Skeletal muscle tissue (tissue), 4 donors: ENCODE results near the gene PEX14. TPM values are rescaled to one million over a fixed set of nuclear protein-coding genes. Genes with fewer than 3 reads are reported as not detected.

ENCODE experiments used
- H3K27ac ChIP-seq: one replicate; pipeline ENCODE4 v1.7.0; 2013; ENCODE audit warnings: mild to moderate bottlenecking, low read depth, low read length, inconsistent platforms
- H3K27me3 ChIP-seq, 3 donors: one replicate each; pipeline ENCODE4 v1.7.0; 2013; ENCODE audit warnings: low read length in 3 of 3; ENCODE audit not compliant: control insufficient read depth in 3 of 3, insufficient read depth in 3 of 3
- H3K36me3 ChIP-seq, 3 donors: one replicate each; pipeline ENCODE4 v1.7.0; 2013; ENCODE audit warnings: low read length in 3 of 3; ENCODE audit not compliant: control insufficient read depth in 3 of 3, insufficient read depth in 3 of 3
- H3K4me1 ChIP-seq, 3 donors: one replicate each; pipeline ENCODE4 v1.7.0; 2013; ENCODE audit warnings: low read length in 3 of 3, mild to moderate bottlenecking in 3 of 3; ENCODE audit not compliant: control insufficient read depth in 3 of 3, insufficient read depth in 3 of 3
- H3K4me3 ChIP-seq, 3 donors: one replicate each; pipeline ENCODE4 v1.7.0; 2013; ENCODE audit warnings: low read length in 3 of 3
- H3K9ac ChIP-seq, 3 donors: one replicate each; pipeline ENCODE4 v1.7.0; 2013; ENCODE audit warnings: low read length in 3 of 3, mild to moderate bottlenecking in 3 of 3, moderate library complexity in 2 of 3, low read depth in 1 of 3
- H3K9me3 ChIP-seq, 3 donors: one replicate each; pipeline ENCODE4 v1.7.0; 2013; ENCODE audit warnings: low read length in 3 of 3; ENCODE audit not compliant: control insufficient read depth in 3 of 3
- total RNA-seq: library from RNA; depleted of rRNA; stranded (reverse); fragments of >200 nt; gene quantifications from one replicate; pipeline ENCODE4 v1.2.3, GENCODE V29; 2014
- donor health status: Osteomylitis.

The PEX14 gene
- total RNA-seq, 1 donor from 2014 or later = 7.3 TPM

DNA sequence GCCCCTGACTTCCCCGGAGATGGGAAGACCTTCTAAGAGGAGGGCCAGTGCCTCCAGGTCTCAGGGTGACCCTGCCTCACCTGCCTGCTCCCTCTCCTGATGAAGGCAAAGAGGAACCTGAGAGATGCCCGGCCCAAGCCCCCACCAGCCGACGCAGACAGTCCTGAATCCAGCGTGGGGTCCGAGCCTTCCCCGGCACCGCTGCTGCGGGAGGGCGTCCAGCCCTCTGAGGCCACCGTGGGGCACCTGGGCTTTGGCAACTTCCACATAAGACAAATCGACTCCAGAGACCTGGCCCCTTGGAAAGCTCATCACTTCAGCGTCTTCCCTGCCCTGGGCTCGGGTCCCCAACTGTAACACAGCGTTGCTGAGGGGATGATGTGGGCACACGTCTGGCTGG is 199.5 kb downstream of the PEX14 start:
- Histone ChIP-seq H3K27ac (no peak overlapping the region), H3K4me1 (peaks cover 7 to 73% (median 45%) of the 10 kb centered on the region in 3 donors), H3K4me3 (no peak overlapping the region)

DNA sequence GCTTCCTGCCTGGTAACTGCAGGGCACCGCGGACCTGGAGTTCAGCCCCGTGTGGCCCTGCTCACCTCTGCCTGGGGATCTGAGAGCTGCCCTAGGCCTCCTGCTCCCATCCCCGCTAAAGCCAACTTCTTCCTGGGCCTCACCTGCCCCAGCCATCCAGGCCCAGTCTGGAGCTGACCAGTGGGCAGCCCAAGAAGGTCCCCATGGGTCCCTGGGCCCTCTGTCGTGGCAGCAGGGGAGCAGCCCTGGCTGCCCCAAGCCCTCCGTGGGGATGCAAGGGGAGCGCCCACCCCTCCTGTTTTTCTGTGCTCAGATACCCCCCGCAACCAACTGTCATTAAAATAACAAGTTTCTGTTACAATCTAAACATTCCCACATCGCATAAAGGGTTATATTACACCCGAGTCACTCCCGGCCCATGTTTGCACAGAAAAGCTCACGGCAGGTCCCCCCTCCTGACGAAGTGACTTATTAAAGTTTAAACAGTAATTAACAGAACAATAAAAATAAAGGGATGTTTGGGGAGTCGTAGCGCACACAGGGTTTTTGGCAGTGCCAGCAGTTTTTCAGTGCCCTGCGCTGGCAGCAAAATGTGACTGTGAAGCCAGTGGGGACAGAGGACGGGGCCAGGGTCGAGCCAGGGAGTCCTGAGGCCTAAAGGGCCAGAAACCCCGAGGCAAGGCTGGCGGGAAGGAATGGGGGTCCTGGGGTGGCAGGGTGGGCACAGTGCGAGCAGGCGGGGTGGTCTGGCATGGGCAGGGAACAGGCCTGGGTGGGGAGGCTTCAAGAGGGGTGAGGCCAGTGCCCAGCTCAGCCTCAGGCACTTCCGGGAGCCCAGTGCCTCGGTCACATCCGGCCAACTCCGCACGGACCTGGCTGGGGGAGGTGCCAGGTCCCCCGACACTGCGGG is 200.2 kb downstream of the PEX14 start:
- Histone ChIP-seq H3K27ac (no peak overlapping the region), H3K27me3 (peaks cover 0 to 3% (median 0%) of the 10 kb centered on the region in 3 donors), H3K4me1 (peaks cover 10 to 75% (median 48%) of the 10 kb centered on the region in 3 donors), H3K9me3 (no peaks in the 10 kb centered on the region), H3K4me3 (no peak overlapping the region), H3K36me3 (no peaks in the 10 kb centered on the region), H3K9ac (peak overlapping the region in 1 of 3 donors; percentile 6)

More for the DNA sequence above, 199.5 kb downstream of the PEX14 start:
- Histone ChIP-seq H3K27me3 (peaks cover 0 to 4% (median 0%) of the 10 kb centered on the region in 3 donors), H3K36me3 (no peaks in the 10 kb centered on the region), H3K9me3 (no peaks in the 10 kb centered on the region), H3K9ac (peak overlapping the region in 2 of 3 donors; percentile 6 to 16)

DNA sequence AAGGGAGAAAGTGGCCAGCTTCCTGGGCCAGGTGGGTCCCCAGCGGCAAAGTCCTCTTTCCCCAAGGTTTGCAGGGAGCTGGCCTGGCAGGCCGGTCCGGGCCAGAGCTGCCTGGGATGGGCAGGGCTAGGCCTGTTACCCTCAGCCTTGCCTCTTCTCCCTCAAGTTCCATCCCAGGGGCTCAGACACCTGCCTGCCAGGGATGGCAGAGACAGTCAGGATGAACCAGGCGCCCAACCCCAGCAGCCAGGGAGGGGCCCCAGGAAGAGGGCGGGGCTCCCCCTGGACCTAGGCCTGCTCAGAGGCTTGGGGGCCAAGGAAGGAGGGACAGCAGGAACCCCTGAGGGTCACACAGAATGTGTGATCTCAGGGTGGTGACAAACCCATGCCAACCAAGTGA is 201.1 kb downstream of the PEX14 start:
- Histone ChIP-seq H3K4me1 (peaks cover 10 to 75% (median 49%) of the 10 kb centered on the region in 3 donors), H3K36me3 (no peaks in the 10 kb centered on the region), H3K4me3 (no peak overlapping the region), H3K27me3 (no peaks in the 10 kb centered on the region), H3K9ac (no peak overlapping the region), H3K27ac (no peak overlapping the region), H3K9me3 (no peaks in the 10 kb centered on the region)

DNA sequence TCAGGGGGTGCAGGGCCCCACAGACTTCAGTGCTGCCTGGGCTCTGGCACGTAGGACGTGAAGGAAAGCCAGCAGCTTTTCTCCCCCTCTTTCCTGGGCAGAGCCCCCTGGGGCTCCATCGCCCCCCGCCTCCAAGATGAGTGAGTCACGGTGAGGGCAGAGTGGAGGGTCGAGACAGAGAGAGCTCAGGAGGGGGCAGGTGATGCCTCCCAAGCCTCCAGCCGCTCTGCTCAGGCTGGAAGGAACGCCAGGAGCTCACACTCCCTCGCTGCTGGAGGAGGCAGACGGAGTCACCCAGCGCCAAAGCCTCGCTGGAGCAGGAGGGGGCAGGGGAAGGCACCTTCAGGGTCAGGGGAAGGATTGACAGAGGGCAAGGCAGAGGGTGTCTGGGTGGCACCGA is 202.2 kb downstream of the PEX14 start:
- Histone ChIP-seq H3K36me3 (no peaks in the 10 kb centered on the region), H3K9ac (peak overlapping the region in 2 of 3 donors; percentile 20 to 33), H3K4me3 (no peak overlapping the region), H3K27ac (no peak overlapping the region), H3K4me1 (peaks cover 10 to 76% (median 53%) of the 10 kb centered on the region in 3 donors), H3K27me3 (no peaks in the 10 kb centered on the region), H3K9me3 (no peaks in the 10 kb centered on the region)

DNA sequence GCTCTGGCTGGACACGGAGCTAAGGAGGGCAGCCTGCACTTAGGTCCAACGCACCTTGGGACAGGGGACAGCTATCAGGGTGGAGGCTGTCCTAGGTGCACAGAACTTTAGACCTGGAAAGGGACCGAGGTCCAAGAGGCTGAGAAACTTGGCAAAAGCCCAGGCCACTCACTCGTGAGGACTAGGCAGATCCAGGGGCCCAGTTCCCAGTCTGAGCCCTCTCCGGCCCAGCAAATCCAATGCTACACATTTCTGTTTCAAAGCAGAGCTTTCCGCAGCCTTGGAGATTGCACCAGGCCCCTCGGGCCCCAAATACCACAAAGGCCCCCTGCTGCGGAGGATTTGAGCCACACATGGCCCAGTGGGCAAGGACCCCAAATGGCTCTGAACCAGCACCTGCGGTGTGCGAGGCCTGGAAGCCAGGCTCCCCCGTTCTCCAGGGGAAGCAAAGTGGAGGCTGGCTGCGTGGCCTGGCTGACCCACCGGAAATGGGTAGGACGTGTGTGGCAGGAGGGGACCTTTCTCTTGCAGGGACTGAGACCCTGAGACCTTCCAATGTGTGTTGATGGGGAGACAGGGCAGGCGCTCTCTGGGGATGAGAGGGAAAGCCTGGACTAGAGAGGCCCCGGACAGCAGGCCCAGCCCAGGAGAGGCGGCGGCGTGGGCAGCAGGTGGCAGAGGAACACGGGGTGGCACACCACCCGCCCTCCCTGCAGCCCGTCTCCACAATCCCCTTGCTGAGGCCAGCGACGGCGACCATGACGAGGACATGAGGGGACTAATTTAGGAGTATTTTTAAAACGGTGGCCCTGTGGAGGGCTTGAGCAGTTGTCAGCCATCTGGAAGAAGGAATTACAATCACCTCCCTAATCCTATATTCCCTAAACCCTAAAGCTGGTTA is 203.0 kb downstream of the PEX14 start:
- H3K27me3 ChIP-seq = no peaks in the 10 kb centered on the region
- peaks cover 17 to 84% (median 61%) of the 10 kb centered on the region in 3 donors for H3K4me1 ChIP-seq
- H3K9me3 ChIP-seq = no peaks in the 10 kb centered on the region
- no peak overlapping the region for H3K4me3 ChIP-seq
- H3K27ac ChIP-seq = no peak overlapping the region
- peak overlapping the region; percentile 20 to 62 (median 45) for H3K9ac ChIP-seq
- no peaks in the 10 kb centered on the region for H3K36me3 ChIP-seq

DNA sequence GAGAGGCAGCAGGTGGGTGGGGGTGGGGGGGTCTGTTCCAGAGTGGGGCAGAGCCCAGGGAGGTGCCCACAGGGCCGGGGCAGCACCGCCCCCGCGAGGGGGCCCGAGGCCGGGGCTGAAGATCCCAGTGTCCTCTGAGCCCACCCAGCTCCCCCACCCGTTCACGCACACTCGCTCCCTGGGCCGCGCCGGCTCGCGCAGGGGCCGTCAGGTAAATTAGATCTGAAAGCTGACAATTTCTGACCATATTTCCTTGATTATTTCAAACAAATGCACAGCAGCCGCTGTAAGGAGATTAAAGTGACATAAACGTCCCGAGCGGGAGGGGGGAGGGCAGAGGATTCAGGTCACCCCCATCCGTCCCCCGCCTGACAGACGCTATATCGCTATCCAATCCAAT is 203.7 kb downstream of the PEX14 start:
- no peaks in the 10 kb centered on the region for H3K27me3 ChIP-seq
- peaks cover 23 to 90% (median 66%) of the 10 kb centered on the region in 3 donors for H3K4me1 ChIP-seq
- H3K27ac ChIP-seq = no peak overlapping the region

DNA sequence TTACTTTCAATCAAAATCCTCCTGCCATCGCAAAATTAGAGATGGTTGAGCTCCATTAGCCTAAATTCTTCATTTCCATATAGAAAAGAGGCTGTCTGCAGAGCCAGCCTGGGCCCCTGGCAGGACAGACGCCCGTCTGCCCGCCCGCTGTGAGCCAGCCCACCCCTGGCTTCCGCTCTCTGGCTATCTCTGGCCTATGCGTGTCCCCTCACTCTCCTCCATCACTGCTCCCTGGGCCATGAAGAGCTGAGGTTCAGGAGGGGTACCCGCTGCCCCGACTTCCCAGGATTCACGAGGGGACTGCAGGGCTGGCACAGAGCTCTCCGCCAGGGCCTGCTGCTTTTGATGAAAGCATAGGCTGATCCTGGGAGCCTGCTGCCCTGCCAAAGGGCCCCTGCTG is 204.1 kb downstream of the PEX14 start:
- Histone ChIP-seq H3K27me3 (no peaks in the 10 kb centered on the region), H3K9ac (peak overlapping the region in 1 of 3 donors; percentile 45), H3K4me3 (no peak overlapping the region), H3K9me3 (no peaks in the 10 kb centered on the region), H3K36me3 (no peaks in the 10 kb centered on the region), H3K4me1 (peaks cover 27 to 90% (median 68%) of the 10 kb centered on the region in 3 donors), H3K27ac (no peak overlapping the region)

More for the DNA sequence above, 203.7 kb downstream of the PEX14 start:
- Histone ChIP-seq H3K36me3 (no peaks in the 10 kb centered on the region), H3K9ac (peak overlapping the region in 1 of 3 donors; percentile 62), H3K9me3 (no peaks in the 10 kb centered on the region), H3K4me3 (no peak overlapping the region)

DNA sequence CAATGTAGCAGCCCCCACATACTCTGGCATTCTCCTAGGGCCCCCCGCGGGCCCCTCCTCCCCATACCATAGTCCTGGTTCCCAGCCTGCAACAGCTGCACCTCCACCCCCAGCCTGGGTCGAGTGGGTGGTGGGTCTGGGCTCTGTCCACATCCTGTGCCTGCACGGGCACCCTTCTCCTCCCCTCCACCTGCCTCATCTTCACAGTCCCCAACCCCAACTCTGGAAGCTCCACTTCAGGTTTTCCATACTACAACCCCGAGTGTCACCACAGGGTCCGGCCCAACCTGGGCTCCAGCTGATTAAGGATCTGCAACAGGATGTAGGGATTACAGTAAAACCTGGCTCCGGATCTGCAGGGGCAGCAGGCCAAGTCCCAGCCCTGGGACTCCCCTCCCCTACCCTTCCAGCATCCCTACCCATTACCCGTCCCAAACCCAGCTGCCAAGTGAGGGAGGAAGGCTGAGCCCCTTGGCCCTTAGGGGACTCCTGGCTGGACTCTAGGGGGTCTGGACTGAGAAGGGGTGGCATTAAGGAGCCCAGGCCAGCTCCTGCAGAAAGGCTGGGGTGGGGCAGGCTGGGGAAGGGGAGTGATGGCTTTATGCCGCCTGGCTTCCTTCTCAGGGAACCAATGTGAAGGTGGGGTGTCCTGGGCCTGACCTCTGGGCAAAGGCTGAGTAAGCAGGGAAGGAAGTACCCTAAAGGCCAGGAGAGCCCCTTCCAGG is 204.9 kb downstream of the PEX14 start:
- peak overlapping the region in 2 of 3 donors; percentile 6 to 45 for H3K9ac ChIP-seq
- H3K4me1 ChIP-seq = peaks cover 31 to 90% (median 74%) of the 10 kb centered on the region in 3 donors
- H3K27me3 ChIP-seq = no peaks in the 10 kb centered on the region
- H3K36me3 ChIP-seq = no peaks in the 10 kb centered on the region
- H3K9me3 ChIP-seq = no peaks in the 10 kb centered on the region
- no peak overlapping the region for H3K27ac ChIP-seq
- no peak overlapping the region for H3K4me3 ChIP-seq
